Frontal cortex (tissue), 4 donors: ENCODE data around the gene NELFB. TPM values are rescaled to one million over a fixed set of nuclear protein-coding genes. Genes with fewer than 3 reads are reported as not detected.
A peak's percentile ranks its signal among the peaks of the same experiment; 100 is the strongest.
"Not testable (repeated sequence)": the region's sequence is repeated elsewhere in the genome, so short reads cannot be mapped to it uniquely, and the experiment has no call there.

Experiments
- DNase-seq, 2 donors: peaks; one replicate each; pipeline ENCODE4 v3.0.0; 2012; ENCODE audit warnings: low spot score in 2 of 2
- FAIRE-seq: peaks from 2 replicates; lab custom pipeline; 2012; peaks lifted over from hg19 to GRCh38; lab: Jason Lieb, UNC
- total RNA-seq: library from RNA; depleted of rRNA; stranded (reverse); fragments of >200 nt; gene quantifications from one replicate; pipeline ENCODE4 v1.2.3, GENCODE V29; 2014
- donor health status: control.
- donor health status: control.
- donor health status: control.

The NELFB gene
- total RNA-seq, 1 donor from 2014 or later, result 36.7 TPM

GRCh38 chr9:137233143-137233980 lies 21.8 kb upstream of the NELFB start:
- no peak for DNase-seq
- no peak for FAIRE-seq

DNA sequence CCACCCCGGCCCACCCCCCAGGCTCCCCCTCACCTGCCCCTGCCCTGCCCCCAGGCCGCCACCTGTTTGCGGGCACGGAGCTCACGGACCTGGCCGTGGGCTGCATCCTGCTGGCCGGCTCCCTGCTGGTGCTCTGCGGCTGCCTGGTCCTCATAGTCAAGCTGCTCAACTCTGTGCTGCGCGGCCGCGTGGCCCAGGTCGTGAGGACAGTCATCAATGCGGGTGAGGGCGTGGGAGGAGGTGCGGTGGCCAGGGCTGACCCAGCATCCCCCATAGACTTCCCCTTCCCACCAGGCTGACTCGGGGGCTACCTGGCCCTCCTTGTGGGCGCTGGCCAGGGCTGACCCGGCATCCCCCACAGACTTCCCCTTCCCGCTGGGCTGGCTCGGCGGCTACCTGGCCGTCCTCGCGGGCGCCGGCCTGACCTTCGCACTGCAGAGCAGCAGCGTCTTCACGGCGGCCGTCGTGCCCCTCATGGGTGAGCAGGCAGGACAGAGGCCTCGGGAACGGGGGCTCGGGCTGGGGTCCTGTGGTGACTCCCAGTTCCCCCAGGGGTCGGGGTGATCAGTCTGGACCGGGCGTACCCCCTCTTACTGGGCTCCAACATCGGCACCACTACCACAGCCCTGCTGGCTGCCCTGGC lies 21.0 kb upstream of the NELFB start:
- DNase-seq (no peak), FAIRE-seq (no peak)

GRCh38 chr9:137234758-137235423 lies 20.2 kb upstream of the NELFB start:
- DNase-seq (no peak), FAIRE-seq (no peak)

DNA sequence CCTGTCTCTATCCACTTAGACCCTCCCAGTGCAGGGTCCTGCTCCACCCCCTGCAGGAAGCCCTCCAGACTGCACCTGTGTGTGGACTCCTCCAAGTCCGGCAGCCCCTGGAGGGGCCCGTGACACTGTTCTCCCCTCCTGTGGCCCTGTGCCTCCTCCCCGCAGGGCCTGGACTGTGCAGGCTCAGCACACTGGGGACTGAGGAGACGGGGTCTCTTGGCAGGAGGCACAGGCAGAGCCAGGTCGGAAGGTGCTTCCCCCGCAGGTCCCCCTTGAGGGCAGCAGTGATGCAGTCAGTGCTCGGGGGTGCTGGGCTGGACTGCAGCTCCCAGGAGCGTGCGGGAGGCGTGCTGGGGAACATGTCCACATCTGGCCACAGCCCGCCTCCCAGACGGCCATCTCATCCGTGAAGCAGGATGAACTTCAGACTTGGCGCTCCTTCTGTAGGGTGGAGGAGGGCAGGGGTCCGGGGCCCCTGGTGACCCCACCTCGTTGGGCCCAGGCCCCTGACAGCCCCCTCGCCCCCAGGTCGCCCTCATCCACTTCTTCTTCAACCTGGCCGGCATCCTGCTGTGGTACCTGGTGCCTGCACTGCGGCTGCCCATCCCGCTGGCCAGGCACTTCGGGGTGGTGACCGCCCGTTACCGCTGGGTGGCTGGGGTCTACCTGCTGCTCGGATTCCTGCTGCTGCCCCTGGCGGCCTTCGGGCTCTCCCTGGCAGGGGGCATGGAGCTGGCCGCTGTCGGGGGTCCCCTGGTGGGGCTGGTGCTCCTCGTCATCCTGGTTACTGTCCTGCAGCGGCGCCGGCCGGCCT lies 19.5 kb upstream of the NELFB start:
- DNase-seq (no peak), FAIRE-seq (no peak)

GRCh38 chr9:137236238-137236935 lies 18.7 kb upstream of the NELFB start:
- FAIRE-seq, result no peak

DNA sequence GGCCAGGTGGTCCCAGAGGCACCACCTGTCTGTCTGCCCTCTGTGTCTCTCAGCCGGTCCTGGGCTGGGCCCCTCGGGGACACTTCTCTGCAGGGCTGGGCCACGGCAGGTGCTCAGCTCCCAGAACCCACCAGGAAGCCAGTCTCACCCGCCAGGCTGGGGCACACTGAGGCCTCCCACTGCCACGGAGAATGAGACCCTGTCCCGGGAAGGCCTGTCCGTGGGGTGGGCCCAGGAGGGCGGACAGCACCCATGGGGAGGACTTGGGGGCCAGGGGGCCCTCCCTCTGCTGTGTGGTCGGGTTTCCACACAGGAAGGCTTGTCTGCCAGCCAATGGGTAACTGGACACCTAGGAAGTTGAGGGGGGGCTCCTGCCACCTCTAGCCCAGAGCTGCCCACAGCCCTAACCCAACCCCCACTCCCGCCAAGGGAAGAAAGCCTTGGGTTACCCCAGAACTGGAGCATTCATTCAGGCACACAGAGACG lies 18.1 kb upstream of the NELFB start:
- DNase-seq (no peak), FAIRE-seq (no peak)

More at GRCh38 chr9:137236238-137236935, 18.7 kb upstream of the NELFB start:
- DNase-seq, result peak; percentile 90 to 98

DNA sequence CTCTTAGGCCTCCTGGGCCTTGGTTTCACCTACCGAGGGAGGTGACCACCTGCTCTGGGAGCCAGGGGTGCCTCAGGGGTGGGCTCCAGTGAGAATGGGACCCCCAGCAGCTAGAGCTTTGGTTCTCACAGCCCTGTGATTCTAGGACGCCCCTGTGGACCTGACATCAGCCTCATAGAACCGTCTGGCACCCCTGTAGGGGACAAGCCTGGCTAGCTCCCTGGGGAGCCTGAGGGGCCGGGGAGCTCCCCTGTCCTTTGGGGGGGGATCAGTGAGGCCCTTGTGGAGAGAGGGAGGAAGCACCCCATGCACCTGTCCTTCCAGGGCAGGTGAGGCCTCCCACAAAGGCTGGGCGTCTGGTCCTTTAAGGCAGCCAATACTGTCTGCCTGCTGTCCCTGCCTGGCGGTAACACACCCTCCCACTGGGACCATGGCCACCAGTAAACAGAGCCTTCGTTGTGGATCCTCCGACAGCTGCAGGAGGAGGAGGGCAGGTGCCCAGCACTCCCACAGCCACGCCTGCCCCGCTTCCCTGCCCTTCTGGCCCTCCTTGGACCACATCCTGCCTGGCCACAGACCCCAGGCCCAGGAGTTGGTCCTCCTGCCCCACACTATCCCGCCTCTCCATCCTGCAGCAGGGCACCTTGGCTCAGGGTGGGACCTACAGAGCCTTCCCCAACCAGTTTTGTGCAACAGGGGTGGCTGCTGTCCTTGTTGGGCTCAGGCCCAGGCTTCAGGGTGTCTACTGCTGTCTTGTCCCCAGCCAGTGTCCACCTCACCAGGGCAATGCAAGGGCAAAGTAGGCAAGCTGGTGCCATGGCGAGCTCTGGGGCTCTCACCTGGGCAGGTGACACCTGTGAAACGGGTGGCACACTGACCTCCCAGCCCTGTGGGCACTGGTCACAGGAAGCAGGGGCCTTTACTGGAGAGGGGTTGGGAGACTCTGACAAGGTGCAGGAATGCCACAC lies 17.1 kb upstream of the NELFB start:
- FAIRE-seq (no peak), DNase-seq (peak in 1 of 2 donors; percentile 76)

DNA sequence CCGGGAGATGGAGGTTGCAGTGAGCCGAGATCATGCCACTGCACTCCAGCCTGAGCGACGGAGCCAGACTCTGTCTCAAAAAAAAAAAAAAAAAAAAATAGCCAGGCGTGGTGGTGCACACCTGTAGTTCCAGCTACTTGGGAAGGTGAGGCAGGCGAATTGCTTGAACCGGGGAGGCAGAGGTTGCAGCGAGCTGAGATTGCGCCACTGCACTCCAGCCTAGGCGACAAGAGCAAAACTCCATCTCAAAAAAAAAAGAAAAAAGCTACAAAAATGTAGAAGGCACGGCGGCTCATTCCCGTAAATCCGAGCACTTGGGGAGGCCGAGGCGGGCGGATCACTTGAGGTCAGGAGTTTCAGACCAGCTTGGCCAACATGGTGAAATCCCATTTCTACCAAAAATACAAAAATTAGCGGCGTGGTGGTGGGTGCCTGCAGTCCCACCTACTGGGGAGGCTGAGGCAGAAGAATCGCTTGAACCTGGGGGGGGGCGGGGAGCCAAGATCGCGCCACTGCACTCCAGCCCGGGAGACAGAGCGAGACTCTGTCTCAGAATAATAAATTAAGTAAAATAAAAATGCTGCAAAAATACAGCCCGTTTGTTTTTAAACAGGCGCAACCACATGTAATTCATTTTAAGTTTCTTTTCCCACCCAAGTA lies 15.5 kb upstream of the NELFB start:
- FAIRE-seq, DNase-seq: not testable (repeated sequence)

GRCh38 chr9:137240318-137240840 lies 14.7 kb upstream of the NELFB start:
- FAIRE-seq, result no peak
- DNase-seq, result peak; percentile 78 to 80

DNA sequence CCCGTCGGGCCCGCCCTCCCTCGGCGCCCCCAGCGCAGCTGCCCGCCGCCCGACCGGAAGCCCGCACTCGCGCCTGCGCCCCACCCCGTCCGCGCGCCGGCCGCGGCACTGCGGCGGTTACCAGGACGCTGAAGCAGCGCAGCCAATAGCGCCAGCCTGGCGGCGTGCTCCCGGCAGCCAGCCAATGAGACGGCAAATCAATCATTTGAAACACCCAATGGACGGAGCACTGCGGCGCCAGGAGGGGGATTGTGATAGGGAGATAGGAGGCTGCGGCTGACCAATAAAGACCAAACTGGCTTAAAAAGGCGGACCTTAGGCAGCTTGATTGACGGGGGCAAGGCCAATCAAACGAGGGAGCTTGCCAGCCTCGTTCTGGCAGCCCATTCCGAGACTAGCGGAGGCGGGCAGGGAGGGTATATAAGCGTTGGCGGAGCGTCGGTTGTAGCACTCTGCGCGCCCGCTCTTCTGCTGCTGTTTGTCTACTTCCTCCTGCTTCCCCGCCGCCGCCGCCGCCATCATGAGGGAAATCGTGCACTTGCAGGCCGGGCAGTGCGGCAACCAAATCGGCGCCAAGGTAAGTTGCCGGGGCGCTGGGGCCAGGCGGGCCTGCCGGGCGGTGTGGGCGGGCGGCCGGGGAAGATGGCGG lies 14.2 kb upstream of the NELFB start, which contains the start of gene TUBB4B:
Gene TUBB4B, plus strand, starts transcription at position 447 of the 649 bp plus-strand sequence. Its CDS starts 74 bp downstream, at position 521.
- FAIRE-seq (peak; percentile 99), DNase-seq (peak; percentile 100)

DNA sequence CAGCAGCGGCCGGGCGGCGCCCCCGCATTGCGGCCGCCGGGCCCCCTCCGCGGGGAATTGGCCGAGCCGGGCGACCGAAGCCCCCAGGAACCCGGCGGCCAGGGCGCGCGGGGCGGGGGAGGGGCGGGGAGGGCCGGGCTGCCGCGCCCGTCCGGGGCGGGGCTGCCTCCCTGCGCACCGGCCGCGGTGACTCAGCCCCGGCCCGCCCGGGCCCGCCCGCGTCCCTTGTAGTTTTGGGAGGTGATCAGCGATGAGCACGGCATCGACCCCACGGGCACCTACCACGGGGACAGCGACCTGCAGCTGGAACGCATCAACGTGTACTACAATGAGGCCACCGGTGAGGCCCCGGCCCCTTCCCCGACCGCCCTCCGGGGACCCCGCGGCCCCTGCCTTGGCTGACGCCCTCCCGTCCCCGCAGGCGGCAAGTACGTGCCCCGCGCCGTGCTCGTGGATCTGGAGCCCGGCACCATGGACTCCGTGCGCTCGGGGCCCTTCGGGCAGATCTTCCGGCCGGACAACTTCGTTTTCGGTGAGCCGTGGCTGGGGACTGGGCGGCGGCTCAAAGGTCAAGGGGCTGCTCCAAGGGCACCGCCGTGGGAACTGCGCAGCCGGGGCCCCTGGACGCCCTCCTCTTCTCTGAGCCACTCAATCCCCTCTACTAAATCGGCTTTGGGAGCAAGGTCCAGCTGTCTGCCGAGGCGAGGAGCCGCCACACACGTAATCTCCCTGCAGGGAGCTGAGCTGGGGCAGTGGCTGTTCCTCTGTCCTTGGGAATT lies 13.4 kb upstream of the NELFB start:
- DNase-seq (peak; percentile 71 to 83), FAIRE-seq (no peak)

- FAIRE-seq (no peak), DNase-seq (no peak)
Observed at GRCh38 chr9:137242269-137243203, 12.6 kb upstream of the NELFB start.

GRCh38 chr9:137243266-137243625 lies 11.9 kb upstream of the NELFB start:
- FAIRE-seq, result not testable (repeated sequence)

GRCh38 chr9:137243626-137244485 lies 11.3 kb upstream of the NELFB start:
- FAIRE-seq, result no peak
- DNase-seq, result no peak

More at GRCh38 chr9:137243266-137243625, 11.9 kb upstream of the NELFB start:
- DNase-seq, result not testable (repeated sequence)
